Right lobe of liver (tissue), 4 donors: ENCODE measurements around the gene NKX6-2.

Experiments used
- POLR2A ChIP-seq: fragments of 450-650 bp; IDR thresholded peaks from one replicate; pipeline ENCODE4 v1.6.1; 2017; ENCODE audit warnings: antibody characterized with exemption, mild to moderate bottlenecking
- TF ChIP-seq, protein P1 (sequence below), 4 donors: fragments of 200-600 bp in 3 of 4; fragments of 450-650 bp in 1 of 4; IDR thresholded peaks; one replicate each; pipeline versions ENCODE4 v1.5.1 to v1.8.0; 2016 to 2022; ENCODE audit warnings: antibody characterized with exemption in 4 of 4, mild to moderate bottlenecking in 2 of 4
- donor health status: DM: no; HTN: no; CAD: no.
- donor health status: DM: no; HTN: no; CAD: no.
- donor health status: DM: no; HTN: yes; CAD: no.

DNA sequence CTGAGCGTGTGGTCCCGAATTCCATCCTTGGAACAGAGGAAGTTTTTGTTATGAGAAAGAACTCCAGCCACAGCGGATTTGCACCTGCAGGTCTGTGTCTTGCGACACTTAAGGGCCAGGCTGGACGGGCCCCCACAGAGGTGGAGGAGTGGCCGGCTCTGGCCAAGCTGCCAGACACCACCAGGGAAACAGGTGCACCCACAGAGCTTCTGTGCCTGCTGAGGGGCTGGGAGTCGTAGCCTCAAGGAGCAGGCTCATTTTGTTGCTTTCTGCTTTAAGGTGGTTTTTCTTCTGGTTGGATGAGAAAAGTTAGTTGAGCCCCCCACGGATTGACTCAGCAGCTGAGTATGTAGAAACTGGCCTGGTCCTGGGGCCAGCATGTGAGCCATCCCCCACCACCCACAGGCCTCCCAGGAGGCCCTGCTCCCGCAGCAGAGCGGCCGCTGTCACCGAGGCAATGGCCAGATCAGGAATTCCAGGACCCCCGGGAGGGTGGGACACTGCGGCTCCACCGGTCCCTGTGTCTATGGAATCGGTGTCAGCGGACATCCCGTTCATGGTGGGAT is 41.9 kb downstream of the NKX6-2 start:
- TF ChIP-seq, protein P1, sequence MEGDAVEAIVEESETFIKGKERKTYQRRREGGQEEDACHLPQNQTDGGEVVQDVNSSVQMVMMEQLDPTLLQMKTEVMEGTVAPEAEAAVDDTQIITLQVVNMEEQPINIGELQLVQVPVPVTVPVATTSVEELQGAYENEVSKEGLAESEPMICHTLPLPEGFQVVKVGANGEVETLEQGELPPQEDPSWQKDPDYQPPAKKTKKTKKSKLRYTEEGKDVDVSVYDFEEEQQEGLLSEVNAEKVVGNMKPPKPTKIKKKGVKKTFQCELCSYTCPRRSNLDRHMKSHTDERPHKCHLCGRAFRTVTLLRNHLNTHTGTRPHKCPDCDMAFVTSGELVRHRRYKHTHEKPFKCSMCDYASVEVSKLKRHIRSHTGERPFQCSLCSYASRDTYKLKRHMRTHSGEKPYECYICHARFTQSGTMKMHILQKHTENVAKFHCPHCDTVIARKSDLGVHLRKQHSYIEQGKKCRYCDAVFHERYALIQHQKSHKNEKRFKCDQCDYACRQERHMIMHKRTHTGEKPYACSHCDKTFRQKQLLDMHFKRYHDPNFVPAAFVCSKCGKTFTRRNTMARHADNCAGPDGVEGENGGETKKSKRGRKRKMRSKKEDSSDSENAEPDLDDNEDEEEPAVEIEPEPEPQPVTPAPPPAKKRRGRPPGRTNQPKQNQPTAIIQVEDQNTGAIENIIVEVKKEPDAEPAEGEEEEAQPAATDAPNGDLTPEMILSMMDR (IDR thresholded peaks at IDR 0.05) = no peak
- no peak for TF ChIP-seq POLR2A
